CD4-positive, alpha-beta T cell treated with Interferon alpha-2 for 1 hour (primary cell): ENCODE measurements around the gene S100A10.
A peak's percentile ranks its signal among the peaks of the same experiment; 100 is the strongest.

Experiments
- DNase-seq, 2 donors: peaks; one replicate each; pipeline ENCODE4 v3.0.0-alpha.2; 2020 to 2022

S100A10 gene, protein sequence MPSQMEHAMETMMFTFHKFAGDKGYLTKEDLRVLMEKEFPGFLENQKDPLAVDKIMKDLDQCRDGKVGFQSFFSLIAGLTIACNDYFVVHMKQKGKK

DNA sequence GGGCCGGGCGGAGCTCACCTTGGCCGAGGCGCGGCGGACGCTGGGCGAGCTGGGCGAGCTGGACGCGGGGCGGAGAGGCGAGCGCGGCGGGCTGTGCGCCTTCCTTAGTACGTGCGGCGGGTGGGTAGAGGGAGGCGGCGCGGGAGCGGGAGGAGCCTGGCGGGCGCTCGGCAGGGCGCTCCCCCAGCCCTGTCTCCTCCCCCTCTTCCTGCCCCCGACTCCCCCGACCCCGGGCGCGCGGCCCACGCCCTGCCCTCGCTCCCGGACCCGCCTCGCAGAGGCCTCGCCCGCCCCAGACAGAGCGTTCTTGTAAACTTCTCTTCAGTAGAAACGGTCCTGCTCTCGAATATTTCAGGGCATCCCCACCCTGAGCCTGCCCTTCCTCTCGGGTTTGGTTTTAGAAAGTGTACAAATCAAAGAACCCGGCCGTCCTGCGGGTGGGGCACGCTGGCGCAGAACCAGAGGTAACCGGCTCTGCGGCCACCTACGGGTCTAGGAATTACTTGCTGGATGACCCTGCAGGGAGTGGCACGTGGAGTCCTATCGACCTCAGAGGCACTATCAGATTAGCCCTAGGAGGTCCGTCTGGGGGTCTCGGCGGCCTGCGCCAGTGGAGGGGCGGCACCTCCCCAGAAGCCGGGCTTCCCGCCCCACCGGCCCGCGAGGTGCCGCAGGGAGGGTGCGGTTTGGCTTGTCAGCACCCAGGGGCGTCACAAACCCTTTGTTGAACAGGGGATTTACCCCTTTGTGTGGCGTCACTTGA lies at the start of gene S100A10:
TSS of gene S100A10 (minus strand) at position 126 of the 763 bp plus-strand sequence. CDS start 7,629 bp downstream, outside the sequence.
- peak; percentile 77 to 86 for DNase-seq

DNA sequence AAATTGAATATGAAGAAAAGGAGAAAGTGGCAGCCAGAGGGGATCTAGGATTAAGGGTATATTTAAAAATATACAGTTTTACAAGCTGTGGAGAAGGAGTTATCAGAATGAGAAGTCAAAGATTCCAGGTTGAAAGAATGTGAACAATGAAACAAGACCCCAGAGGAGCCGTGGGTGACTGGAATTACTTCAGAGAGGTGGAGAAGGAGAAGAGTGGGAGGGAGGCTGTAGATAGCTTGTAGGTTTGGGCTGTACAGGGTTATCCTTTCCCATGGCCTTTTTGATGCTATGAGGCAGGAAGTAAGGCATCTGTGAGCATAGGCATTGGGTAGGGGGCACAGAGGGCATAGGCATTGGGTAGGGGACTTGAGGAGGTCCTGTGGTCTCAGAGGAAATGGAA lies 48.4 kb upstream of the S100A10 start:
- no peak for DNase-seq

DNA sequence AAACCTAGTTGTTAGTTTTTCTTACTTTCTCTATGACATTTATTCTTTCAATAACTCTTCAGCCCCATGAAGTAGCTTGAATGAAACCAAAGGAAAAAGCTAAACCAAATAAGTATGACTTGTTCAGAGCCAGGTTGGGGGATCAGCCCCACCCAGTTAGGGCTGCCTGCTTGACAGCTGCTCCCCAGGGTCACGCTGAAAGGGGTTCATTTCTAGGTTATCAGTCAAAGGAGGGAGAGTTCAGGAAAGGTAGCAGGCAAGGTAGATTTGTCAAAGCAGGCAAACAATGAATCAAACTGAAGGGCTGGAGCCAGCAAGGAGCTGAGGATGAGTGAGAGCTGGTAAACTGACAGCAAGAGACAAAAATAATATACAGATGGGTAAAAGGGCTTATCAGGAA lies 46.2 kb upstream of the S100A10 start:
- DNase-seq: no peak

DNA sequence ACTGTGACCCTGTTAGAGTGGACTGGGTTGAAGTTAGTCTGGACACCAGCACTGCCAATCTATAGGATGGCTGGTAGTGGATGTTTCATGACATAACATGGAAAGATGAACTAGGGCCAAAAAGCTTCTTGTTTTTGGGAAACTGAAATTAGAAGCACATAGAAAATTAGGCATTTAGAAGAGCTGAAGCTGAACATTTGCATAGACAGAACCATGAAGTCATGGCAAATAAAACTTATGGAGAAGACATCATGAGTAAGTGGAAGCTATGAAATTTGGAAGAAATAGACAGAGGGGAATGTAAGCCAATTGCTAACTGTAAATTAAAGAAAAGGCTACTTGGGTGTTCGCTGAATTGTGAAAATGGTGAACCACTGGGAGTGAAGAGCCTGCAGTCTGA lies 45.8 kb upstream of the S100A10 start:
- DNase-seq: no peak

DNA sequence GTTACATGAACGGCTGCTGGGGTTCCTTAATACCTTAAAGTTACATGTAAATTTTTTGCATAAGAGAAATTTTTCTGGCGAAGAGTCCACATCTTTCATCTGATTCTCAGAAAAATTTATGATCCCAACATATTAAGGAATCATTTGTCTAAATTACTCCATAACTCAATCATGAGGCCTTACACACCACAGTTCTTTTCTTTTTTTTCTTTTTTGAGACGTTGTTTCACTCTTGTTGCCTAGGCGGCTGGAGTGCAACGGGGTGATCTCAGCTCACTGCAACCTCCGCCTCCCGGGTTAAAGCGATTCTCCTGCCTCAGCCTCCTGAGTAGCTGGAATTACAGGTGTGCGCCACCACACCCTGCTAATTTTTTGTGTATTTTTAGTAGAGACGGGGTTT lies 45.2 kb upstream of the S100A10 start:
- no peak for DNase-seq

DNA sequence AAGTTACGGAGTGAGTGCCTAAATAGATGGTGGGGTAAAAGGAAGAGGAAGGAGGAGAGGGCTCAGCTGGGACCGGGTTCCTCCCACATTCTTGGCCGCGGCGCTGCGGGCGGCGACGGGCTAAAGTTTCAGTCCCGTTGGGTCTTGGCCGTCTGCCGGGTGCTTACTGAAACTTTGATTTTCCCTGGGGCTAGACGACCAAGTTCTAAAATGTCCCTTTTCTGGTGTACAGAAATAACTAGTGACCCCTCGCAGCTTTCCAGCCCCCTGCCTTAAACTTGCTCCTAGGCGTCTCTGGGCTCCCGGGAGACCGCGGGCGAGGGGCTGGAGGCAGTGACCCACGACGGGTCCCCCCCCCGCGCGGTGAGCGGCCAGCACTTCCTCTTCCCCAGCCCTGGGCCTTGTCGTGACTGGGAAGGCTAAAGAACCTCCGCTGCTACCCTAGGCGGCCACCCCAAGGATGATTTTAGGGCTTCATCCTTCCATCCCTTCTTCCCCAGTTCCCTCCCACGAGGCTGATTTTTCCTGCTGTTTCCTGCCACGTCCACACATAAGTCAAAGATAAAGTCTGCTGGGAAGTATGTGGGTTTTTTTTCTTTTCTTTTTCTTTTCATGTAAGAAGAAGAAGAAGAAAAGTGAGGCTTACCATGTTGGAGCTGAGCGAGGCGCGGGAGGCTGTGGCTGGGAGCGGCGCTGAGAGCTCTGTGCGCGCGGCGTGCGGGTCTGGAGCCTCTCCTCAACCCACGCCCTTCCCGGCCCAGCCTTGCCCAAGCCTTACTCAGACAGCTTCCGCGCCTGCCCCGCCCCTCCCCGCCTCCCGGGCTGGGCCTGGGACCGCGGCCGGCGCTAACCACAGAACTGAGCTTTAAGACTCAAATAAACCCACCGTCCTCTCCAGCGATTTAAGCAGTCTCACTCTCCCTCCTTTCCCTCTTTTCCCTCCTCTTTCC lies 42.9 kb upstream of the S100A10 start, which contains the start of gene S100A11:
TSS of gene S100A11 (minus strand) at position 738 of the 950 bp plus-strand sequence. CDS start at position 649, 89 bp downstream.
- DNase-seq: peak; percentile 72 to 73

DNA sequence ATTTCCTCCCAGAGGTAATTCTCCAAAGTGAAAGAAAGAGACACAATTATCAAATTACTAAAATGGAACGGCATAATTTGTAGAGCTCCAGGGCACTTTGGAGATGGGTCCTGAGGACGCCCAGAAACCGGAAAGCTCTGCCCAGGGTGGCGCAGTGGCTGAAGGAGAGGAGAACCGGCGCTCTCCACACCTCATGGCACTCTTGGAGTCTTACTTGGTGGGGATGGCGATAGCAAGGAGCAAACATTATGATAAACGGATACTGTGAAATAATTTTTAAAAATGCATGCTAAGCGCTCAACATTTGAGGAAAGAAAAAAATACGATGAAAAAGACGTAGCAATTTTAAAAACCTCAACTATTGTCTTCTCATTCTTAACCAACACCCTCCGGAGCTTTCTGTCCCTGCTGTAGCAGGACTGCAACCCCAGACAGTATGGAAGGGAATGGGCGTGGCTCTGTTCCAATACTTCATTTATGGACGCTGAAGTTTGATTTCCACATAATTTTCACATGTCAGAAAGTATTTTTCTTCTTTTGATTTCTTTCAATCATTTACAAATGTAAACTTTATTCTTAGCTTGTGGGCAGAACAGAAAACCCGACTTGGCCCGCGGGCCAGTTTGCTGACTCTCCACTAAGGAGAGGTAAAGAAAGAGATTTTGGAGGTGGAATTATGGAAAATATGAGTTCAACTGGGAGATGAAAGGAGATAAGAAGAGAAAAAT lies 42.0 kb upstream of the S100A10 start:
- DNase-seq: peak in 1 of 2 donors; percentile 44

DNA sequence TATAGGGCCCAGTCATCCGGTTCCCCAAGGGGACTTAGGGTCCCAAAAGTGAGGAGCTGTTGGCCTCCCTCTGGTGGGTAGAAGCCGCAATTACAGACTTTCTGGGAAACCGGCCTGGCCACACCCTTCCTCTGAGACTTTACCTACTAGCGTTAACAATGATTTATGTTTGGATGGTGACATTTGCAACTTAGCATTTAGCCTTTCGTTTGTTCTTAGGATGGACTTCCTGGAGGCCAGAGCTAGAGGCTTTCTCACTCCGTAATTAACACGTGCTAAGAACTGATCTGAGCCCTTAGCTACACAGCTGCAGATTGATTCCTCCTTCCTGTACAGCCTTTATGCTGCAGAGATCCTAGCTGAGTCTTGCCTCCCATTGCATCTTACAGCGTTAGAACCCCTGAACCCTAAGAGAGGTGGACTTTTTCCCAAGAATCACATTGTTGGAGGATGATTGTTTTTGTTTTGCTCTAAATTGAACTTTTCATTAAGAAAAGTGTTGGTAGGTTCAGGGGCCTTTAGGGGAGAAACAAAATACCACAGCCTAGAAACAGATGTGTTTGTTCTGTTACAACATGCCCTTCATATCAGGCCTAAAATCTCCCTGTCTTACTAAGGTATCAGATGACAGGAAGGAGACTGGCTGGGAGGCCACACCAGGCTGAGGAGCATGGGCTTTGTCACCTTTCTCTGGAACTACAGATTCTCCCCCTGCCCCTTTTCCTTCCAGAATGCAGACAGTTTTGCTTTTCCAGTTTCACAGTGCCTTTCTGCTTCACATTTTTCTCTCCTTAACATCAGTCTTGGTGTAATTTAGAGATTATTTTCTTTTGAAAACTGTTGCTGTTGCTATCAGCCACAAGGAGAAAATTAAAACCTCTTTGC lies 41.2 kb upstream of the S100A10 start:
- DNase-seq: peak; percentile 72 to 83

DNA sequence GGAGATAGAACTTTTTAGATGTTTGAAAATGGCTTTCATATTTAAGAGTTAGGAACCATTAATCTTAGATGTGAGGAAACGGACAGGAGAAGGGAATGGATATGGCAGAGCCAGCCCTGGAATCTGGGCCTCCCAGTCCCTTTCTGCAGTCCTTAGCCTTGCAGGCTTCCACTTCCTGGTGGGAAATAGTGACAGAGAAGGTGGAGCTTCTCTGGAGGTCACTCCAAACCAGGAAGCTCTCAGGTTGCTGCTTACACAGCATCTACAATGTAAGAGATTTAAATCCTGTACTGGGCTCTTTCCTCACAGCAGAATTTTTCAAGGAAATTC lies 40.6 kb upstream of the S100A10 start:
- DNase-seq: no peak

DNA sequence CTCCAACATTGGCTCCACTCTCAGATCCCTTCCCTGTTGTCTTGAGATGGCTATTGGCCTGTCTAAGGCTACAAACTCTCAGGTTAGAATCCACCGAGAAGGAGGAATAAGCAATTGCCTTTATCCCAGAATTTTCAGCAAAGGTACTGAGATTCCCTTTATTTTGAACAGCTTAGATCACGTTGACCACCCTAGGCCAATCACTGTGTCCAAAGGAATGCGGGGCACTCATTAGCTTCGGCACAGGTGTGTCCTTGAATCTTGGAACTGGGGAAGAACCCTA lies 36.2 kb upstream of the S100A10 start:
- no peak for DNase-seq

DNA sequence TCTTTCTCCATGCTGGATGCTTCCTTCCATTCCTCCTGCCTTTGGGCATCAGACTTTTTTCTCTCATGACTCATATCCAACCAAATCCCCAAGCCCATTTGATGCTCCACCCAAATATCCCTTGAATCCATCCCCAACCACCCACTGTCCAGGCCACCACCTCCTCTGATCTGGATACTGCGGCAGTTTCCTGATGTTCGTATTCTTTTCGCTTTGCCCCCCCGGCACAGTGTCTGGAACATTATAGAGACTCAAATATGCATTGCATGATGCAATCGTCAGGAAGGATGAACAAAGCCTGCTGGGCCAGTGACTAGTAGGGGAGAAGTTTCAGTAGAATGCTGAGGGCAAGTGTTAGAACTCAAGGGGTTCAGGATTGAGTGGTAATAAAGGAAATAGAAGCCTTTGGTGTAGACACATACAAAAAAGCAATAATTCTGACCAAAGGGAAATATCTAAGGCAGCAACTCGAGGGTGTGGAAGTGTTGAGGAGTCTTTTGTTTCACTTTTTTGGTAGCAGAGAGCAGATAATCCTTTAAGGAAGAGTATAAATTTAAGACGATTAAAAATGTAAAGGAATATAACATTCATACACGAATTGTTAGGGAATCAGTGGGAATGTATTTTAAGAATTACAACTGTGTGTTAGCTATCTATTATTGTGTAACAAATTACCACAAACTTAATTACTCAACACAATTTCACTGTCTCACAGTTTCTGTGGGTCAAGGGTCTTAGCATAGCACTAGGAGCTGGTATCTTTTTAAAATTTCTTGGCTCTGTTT lies 35.7 kb upstream of the S100A10 start:
- DNase-seq: no peak

DNA sequence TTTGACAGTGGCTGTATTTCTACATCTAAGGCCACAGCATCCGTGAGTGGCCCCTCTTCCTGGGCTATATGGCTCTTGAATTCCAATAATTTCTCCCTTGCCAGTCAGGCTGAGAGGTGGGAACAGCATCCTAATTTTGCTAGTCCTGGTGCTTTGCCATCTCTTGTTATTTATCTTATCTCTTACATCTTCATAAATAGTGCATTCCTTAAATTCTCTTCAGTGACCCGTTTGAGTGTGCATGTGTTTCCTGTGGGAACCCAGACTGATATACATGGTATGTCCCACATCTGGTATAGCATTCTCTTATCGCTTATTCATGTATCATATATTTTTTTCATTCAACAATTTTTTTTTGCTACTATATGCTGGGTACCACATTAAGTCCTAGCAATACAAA lies 33.2 kb upstream of the S100A10 start:
- DNase-seq: no peak

DNA sequence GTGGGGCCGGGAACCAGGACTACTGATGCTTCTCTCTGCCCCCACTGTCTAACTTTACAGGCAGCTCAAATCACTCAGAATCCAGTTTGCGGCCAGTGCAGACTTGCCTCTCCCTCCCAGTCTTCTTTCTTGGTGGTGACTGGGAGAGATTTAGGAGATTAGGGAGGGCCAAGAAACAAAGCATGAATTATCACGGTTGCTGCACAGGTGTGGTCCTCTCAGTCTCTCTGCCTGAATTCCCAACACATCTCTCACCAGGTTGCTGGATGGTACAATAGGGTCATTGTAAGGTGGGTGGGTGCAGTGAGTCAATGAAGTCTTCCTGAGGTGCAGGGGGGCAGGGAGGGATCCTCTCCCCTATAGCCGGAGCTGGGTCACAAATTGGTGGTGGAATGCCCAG lies 30.6 kb upstream of the S100A10 start:
- no peak for DNase-seq

DNA sequence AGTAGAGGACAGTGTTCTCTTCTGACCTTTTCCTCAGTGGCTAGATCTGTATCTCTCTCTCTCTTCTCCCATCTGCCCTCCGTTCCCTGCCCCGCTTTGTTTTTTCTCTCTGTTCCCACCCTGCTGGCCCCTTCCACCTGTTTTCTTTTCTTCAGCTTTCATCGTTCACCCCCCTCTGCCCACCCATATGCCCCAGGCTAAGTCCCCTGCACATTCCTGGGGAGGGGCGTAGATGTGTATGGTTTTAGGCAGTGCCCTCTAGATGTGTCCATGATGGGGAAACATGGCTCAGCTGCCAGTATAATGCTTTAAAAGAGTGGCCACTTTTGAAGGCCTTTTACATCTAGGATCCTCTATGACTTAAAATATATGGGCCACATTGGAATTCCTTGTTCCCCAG lies 29.6 kb upstream of the S100A10 start:
- DNase-seq: no peak

DNA sequence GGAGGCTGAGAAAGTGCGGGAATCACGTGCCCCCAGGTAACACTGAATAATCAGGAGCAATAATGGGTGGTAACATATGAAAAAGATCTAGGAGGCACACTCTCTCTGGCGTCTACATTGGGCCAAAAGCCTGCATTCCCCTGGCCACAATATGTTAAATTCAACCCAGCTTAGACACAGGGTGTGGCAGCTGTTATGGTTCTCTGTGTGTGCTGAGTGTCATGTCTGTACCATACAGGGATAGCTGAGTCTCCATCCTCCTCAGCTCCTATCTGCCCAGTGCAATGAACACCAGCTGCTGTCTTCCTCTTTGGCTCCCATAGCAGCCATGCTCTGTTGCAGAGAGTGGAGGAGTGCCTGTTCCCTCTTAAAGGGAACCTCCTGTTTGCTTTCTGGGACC lies 28.8 kb upstream of the S100A10 start:
- DNase-seq: no peak

DNA sequence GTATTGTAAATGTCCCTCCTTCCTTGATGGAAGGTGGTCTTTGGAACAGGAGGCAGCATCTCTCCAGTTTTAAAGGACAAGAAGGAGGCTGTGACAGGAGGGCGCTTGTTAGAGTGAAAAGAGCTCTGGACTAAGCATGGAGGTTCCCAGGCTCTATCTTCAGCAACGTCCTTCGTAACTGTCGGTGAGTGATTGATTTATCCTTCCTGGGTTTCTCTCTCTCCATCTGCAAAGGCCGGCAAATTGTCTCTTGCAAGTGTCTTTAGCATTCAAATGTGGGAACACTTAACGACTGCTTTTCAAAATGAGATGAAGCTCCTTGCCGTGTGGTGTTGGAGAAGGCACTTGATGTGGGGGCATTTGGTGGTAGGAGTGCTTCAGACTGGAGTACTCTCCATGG lies 27.9 kb upstream of the S100A10 start:
- no peak for DNase-seq

DNA sequence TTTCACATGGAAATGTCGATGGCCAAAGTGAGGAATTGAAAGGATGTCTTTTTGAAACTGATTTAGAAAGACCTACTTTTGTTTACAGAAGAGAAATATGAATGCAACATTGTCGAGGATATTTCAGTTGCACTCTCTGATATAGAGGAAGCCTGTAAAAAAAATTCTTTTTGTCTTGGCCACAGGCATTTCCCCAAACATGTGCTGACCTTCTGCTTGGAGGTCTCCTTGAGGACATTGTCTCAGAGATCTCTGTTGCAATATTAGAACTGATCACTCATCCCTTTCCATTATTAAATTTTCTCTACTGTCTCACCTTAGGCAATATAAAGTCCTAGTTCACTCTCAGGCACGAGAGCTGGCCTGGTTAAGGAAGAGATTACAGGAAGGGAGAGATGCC lies 27.2 kb upstream of the S100A10 start:
- no peak for DNase-seq

DNA sequence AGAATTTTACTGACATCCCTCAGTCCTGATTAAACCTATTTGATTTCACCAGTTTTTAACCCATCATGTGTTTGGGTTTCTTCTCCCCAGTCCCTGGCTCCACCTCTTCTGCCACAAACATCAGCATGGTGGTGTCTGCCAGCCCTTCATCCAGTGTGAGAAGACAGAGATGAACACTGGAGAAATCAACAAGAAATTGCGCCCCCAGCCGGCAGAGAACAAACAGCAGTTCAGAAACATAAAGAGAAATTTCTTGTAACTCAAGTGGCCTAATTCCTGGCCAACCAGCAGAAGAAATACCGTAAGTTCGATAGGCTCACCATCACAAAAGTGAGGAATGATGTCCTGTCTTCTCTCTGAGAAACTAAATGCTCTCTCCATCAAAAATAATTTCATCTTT lies 24.9 kb upstream of the S100A10 start:
- peak in 1 of 2 donors; percentile 19 for DNase-seq

DNA sequence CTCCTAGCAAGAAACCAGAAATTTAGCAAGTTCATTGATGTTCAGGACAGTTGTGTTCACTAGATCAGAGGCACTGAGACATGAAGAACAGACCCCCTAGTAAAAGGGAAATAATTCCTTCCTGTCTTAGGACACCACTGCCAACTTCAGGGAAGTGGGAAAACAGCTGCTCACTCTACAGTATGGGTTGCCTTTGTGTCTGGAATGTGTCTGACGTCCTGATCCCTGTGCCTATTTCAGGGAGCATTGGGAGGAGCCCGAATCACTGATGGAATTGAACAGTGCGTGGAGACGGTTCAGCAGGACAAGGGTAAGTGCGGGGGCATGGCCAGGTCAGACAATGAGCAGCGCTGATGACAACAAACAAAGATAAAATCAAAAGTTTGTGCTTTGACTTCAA lies 22.1 kb upstream of the S100A10 start:
- no peak for DNase-seq

DNA sequence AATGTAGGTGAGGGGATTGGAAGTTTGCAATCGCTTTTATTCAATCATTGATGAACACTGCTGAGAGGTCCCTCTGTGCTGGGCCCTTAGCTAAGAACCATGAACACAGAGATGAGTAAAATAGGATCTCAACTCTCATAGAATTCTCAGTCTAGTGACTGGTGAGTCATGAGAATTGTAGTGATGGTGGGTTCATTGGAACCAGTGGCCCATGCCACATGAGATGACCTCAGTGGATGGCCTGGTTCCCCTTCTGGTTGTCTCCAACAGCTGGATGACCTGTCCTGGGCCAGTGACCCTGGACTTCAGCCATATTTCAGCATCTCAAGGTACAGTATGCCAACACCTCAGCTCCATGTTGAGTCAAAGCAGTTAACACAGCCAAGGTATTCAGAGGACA lies 21.3 kb upstream of the S100A10 start:
- DNase-seq: no peak

DNA sequence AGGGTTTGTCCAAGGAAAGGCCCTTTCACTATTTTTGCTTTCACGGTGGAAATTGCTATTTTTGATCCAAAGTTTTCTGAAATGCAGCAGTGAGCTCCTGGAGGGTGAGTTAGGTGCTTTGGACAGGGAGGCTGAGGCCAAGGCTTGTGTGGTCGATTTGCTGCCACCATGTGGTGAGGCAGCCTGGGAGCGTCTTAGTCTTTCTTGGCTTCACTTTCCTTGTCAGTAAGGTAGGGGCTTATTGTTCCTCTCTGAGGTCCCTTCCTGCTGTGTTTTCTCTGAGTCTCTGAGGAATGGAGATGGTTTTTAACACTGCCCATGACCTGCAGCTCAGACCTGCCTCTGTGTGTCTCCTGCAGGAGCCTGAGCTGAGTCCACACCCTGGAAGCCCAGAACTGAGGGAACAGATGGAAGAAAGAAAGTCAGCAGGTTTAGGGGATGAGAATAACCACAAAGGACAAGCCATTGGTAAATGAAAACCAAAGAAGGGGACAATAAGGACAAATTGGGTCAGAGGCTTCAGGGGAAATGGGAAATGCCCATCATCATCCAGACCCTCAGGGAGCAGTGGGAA lies 20.1 kb upstream of the S100A10 start:
- DNase-seq: peak; percentile 32 to 50
